Amniotic epithelial cell (primary cell): ENCODE measurements around the gene ITGBL1.

Source experiments
- DNase-seq: peaks from one replicate; pipeline ENCODE4 v3.0.0-alpha.2; 2010; ENCODE audit warnings: low read depth

ITGBL1 gene

GRCh38 chr13:101749584-101749983, 297.1 kb downstream of the ITGBL1 start:
- no peak for DNase-seq

DNA sequence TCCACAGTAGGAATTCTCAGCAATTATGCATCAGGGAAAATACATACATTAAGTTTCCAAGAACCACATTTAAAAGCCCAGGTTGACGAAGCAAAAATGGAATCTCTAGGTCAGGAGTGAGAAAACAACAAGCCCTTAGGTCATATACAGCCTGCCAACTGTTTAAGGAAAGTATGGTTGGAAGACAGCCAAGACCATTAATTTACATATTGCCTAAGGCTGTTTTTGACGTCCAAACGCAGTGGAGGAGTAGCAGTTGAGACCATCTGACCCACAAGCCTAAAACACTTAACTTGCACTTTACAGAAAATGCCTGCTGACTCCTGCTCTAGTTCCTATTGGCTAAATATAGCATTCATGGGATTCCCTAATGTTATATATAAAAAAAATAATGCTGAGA, 299.0 kb downstream of the ITGBL1 start:
- DNase-seq, result peak; percentile 99

- DNase-seq, result no peak
Measured at GRCh38 chr13:101752432-101752831, 300.0 kb downstream of the ITGBL1 start.

DNA sequence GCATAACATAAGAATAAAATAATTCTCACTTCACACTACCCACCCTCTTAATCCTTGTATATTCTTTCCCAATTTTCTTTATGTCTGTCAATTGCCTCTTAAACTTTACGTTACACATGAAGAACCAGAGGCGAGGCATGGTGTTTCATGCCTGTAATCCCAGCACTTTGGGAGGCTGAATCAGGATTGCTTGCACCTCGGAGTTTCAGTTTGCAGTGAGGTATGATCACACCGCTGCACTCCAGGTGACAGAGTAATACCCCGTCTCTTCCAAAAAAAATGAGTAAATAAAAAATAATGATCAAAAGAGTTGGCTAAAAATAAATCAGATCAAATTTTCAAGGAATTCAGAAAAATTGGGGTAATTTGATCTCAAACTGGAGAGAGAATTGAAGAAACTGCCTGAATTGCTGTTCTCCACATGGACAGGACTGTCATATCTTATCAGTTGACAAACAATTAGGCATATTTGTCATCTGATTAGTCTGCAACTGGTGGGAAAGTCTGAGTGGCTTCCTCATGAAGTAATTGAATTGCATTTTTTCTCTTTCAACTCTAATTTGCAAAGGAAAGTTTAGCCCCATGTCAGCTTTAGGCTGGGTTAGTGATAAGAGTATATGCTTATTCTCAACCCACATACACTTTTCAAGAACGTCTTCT, 302.9 kb downstream of the ITGBL1 start:
- peak; percentile 57 for DNase-seq

DNA sequence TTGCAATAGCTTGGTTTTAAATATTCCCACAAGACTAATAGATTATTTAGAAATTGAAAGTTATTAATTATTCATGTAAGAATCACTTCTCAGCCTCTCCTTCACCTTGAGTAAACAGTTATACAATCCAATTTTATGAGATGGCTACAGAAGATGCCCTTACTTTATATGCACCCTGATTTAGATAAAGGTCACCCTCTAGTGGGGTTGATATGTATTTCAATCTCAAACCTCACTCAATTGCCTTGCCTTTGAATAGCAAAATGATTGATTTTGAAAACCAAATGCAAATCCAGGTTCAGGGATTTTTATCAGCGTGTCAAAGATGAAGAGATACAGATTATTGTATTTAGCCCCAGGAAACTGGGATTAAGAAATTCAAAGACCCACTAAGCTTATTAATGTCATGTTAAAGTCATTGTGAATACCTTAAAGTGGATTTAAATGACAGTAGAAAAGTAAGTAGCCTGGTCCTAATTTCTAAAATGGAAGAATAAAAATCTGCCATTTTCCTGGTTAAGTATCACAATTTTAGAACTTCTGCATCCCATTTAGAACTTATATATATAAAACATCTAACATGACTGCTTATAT, 305.1 kb downstream of the ITGBL1 start:
- DNase-seq, result peak; percentile 71

DNA sequence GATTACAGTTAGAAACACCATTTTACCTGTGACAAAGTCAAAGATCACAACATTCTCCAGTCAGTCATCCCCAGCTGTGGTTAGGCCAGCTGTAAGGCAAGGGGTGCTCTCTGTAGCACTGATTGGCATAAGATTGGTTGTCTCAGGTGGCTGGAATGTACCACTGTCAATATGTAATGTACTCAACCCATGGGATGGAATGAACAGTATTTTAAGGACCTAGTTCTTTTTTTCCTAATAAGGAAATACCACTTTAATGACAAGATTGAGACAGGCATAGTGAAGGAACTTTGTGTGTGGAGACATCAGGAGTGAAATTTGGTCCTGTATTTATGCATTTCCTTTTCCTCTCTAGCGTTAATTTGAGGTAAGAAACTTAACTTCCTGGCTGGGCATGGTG, 310.7 kb downstream of the ITGBL1 start:
- DNase-seq, result no peak
